NCI-H345 treated with DMSO at 0.1 percent for 48 hours (cell line): ENCODE measurements around the gene RBMS1.
"Not testable (repeated sequence)": the region's sequence is repeated elsewhere in the genome, so short reads cannot be mapped to it uniquely, and the experiment has no call there.

ENCODE experiments used
- DNase-seq: peaks from one replicate; lab custom pipeline; 2025; ENCODE audit not compliant: unreplicated experiment; lab: John Stamatoyannopoulos, UW

Gene RBMS1

DNA sequence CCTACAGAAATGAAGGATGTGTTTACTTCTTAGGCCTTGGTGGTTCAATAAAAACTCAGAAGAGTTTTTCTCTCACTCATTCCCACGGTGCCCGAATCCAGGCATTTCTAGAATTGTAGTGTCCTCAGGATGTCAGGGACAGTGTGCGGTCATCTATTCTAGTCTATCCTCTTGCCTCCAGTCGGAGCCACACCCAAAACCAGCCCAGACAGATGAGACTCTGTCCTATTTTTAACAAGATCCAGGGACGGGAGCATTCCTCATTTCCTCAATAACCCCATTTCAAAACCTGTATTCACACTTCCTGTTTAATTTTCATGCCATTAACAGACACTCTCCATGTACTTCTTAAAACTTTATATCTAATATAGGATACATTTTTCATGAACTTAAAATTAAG lies 11.6 kb upstream of the RBMS1 start:
- no peak for DNase-seq

DNA sequence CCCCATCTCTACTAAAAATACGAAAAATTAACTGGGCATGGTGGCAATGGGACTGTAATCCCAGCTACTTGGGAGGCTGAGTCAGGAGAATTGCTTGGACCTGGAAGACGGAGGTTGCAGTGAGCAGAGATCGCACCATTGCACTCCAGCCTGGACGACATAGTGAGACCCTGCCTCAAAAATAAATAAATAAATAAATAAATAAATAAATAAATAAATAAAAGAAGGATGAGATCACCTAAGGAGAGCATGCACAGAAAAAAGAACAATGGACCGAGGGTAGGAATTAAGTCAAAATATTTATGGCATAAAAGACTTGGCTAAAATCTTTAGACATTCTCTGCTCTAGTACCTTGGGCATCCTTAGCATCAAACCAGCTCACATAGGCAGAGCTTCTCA lies 8.9 kb upstream of the RBMS1 start:
- no peak for DNase-seq

DNA sequence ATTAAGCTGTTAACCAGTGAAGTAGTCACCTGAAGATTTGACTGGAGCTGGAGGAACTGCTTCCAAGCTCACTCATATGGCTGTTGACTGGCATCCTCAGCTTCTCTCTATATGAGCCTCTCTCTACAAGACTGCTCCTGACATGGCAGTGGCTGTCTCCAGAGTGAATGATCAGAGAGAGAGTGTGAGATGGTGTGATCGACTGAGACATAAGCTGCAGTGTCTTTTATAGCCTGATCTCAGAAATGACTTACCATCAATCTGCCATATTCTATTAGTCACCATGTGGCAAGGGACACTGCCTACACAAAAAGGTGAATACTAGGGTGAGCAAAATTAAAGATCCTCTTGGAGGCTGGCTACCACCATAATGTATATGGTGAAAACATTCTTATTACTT lies 7.8 kb upstream of the RBMS1 start:
- no peak for DNase-seq

DNA sequence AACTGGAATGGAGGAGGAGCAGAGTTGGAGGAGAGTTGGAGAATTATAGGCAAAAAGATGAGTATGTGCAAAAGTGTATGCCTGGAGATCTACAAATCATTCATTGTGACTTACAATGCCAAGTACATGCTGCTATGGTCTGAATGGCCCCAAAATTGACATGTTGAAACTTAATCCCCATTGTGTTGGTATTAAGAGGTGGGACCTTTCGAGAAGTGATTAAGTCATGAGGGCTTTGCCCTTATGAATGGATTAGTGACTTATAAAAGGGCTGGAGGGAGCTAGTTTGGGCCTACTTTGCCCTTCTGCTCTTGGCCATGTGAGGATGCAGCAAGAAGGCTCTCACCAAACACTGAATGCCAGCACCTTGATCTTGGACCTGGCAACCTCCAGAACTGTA lies 6.3 kb upstream of the RBMS1 start:
- DNase-seq: no peak

DNA sequence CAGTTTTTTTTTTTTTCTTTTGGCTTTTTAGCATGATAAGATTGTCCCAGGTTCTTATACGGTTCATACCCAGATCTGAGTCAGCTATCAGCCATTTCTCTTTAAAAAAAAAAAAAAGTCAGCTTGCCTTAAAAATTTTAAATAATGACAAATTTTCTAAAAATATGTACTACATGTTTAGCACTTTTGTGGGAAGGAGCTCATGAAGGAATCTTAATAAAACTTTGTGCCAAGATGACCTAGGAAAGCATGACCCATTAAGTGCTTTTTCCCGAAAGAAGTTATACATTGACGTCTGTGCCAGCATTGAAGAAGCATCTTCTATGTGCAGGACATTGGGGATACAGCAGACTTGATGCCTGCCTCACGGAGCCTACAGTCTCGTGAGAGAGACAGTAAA lies 4.5 kb upstream of the RBMS1 start:
- no peak for DNase-seq

DNA sequence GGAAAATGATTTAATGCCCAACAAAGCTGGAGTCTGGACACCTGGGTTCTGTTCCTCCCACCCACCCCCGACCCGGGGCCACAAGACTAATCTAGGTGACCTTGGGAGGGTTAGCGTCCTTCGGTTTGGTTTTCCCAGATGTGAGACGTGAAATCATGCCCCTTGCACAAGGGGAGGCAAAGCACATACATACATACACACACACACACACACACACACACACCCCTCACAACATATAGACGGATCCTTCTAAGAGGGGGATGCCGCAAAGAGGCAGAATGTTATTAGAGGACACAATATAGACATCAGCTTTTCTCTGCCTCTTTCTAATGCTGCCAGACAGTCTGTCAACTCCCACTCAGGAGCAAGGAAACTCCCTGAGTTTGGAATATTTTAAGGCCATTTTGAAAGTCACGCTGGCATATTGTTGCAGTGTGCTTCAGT lies 616 bp upstream of the RBMS1 start:
- peak; percentile 8 for DNase-seq

DNA sequence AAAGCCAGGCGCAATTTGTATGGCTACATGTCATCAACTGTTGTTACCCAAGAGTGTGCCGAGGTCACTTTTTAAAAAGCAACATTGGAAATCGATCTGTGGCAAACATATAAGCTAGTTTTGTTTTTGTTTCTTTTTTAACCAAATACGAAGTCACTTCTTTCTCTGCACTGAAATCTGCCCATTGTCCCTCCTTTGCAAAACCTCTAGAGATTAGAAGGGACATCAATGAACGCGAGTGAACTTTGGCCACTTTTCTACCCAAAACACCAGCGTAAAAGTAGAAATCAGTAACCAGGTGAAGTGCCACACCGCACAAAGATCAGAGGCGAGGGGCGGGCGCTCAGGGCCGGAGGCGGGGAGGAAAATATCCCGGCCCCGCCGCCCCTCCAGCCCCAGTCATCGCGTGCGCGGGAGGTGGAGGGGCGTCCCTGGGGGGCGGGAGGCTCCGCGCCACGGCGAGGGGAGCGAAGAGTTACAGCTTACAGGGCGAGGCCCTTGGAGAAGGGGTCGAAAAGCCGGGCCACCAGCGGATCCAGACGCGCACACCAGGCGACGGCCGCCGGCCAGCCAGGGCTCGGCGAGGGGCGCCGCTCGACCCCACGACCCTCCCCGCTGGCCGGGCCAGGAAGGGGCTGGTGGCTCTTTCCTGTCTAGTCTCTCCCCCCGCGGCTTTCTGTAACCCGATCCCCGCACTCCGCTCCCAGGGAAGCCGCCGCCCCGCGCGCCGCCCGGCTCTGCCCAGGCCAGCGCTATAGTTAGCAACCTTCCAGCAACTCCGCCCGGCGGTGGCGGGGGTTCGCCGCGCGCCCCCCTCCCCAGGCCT lies 993 bp downstream of the RBMS1 start:
- peak; percentile 19 for DNase-seq

DNA sequence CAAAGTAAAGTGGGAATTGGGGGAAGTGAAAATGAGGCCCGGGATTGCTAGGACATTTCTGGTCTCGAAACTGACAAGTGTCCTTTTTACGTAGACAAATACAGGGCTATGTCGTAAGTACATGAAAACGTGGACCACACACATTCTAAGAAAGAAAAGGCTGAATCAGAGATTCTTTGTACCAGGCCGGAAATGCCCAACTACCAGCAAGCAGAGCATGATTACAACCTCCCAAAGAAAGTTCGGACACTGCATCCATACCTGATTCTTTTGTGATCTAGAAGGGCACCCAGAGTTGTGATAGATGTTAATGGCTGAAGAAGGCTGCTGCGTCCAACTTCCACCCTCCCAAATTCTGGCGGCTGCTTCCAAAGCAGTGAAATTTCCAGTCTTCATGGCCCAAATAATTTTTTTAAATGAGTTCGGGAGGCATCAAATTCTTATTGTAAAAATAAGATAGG lies 1.7 kb downstream of the RBMS1 start:
- DNase-seq: no peak

DNA sequence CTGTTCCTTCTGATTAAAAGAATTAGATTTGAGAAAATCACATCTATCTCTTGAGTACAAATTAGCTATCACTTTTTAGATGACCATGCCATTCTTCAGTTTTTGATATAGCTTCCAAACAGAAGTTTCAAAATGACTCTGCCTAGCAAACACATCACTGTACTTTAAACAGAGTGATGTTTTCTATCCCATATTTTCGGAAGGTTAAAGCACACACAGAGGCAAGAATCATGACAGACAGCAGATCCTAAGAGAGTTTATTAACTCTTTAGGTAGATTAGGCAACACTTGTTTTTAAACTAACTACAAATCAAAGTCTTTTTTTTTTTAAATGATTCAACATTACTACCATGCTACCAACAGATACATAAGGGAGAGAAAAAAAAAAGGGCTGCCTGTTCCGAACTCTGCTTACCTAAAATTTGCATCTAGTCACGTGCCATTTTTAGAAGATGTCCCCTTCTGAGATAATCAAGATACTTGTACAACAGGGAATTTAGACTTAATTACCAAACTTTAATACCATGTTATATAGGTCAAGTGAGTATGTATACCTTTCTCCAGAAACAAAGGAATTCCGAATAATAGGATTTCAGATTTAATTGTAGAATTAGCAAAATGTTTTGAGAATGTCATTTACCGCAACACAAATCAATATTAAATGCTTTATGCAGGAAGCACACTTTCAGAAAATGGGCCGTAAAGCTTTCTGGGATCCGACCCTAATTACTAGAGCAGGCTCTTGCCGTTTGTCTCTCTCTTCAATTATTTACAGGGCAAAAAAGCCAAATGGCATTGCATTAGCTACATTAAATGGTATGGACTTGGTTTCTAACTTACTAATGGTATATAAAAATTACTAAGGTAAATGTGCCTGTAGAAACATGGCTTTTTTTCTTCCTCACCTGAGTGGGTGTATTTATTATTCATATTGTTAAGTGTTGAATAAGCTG lies 2.6 kb downstream of the RBMS1 start:
- DNase-seq: no peak

DNA sequence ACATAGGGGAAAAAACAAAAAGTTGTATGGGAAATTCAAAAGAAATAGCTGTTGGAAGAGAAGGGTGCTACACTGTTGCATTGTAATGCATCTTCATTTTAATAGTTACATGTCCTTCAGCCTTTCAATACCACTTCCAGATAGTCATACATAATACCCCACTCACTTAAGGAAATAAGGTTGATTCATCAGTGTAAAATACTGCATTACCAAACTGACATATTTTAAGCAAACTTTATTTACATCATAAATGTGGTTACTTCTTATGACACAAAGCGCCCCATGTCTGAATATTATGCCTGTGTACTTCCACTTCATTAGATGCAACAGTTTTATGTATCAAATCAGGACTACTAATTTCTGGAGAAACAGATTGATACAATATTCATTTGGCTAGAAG lies 4.5 kb downstream of the RBMS1 start:
- DNase-seq: no peak

DNA sequence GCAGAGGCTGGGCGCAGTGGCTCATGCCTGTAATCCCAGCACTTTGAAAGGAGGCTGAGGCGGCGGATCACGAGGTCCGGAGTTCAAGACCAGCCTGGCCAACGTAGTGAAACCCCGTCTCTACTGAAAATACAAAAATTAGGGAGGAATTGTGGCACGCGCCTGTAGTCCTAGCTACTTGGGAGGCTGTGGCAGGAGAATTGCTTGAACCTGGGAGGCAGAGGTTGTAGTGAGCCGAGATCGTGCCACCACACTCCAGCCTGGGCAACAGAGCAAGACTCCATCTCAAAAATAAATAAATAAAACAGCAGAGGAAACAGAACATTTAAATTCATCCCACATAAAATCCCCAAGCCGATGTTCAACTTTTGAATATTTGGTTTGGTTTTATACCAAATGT lies 5.3 kb downstream of the RBMS1 start:
- DNase-seq: not testable (repeated sequence)

DNA sequence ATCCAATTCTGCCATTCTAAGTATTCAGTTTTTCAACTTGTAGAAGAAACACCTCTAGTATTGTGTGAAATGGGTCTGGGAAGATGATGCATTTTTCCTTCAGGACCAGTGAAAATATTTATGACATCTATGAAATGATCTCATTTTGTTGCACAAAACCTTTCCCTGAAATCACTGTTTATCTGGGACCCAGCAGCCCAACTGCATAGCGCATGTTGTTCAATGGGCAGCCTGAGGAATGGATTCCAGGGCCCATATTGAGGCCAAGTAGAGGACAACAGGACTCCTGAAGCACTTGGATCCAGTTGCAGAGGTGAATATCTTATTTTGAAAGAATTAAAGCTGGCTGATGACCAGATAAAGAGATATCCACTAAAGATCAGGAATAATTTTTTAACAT lies 7.3 kb downstream of the RBMS1 start:
- DNase-seq: no peak

DNA sequence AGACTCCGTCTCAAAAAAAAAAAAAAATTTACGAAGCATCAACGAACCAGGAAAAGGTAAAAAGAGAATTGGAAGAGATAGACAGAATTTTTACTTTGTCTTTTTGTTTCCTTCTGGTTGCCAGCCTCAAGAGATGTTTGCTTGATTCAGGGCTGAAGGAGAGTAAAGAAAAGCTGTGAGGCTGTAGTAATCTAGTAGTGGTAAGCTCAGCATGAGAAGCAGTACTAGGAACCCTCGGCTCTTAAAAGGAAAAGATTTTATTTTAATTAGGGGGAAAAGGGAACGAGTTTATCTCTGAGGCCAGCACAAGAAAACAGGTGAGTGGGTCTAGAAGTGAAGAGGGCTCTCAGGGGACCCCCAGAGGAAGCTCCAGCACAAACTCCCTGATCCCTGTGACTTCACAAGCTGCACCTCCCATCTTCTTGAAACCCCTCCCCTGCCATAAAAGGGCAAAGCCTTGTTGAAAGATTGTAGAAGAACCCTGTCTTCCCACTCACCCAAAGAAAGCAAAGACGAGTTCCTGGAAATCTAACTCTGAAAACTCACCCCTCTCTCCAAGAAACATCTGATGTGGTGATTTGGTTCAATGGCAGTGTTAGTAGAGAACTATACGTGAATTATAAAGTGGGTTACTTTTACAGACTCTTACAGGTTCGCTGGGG lies 8.6 kb downstream of the RBMS1 start:
- DNase-seq: no peak

DNA sequence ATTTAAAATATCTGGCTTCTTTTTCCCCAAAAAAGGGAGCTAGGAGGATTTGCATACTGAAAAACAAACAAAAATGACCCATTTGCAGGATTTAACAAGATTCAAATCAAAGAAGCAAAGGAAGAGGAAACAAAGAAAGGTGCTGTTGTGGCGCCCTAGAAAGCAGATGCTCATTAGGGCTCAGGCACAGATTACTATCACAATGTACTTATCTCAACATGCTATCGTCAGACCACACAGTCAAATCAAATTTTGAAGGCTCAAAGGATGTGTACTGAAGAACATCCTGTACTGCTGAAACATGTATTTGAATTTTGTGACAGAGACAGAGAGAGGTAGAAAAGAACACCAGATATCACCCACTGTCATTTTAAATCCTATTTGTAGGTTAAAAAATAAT lies 10.9 kb downstream of the RBMS1 start:
- no peak for DNase-seq

DNA sequence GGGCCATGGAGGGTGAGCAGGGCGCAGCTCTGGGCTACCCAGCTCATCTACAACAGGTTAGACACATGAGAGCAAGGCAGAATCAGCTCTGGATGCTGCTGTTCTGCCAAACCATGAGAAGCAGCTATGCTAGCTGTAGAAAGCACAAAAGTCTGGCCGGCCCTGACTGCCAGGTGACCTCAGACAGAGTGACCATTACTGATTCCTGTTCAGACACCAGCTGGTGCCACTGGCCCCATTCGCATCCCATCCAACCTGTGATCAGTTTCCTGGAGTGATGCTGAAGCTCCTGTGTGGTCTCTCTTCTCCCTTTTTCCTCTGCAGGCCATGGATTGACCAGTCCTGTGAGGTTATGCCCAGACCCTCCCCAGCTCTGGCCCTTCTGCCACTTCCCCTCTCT lies 14.3 kb downstream of the RBMS1 start:
- DNase-seq: no peak

DNA sequence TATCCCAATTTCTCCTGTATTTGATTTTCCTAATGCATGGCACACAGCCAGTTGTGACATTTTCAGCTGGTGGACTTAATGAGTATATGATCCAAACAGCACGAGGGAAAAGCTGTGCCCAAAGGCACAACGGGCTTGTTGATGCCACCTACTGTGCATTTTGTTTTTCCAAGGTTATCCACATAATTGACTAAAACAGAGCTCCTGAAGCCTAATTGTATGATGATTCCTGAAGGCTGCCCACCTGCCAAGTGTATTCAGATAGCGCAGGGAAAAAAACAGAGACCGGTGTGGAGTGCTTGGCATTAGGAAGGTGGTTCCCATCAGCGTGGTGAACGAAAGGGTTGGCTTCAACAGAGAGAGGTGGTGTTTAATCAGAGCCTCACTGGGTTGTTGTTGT lies 14.9 kb downstream of the RBMS1 start:
- DNase-seq: peak; percentile 51

DNA sequence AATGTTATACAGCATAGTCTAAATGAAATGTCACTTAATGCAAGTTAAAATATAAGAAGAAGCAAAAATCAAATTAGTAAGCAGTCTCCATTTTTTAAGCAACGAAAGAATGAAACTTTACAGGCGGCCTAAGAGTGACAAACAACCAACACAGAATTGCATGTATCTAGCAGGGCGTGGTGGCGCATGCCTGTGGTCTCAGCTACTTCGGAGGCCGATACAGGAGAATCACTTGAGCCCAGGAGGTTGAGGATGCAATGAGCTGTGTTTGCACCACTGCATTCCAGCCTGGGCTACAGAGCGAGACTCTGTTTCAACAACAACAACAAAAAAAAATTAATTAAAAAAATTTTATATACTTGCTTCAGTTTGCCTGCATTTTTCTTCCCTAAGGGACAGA lies 16.6 kb downstream of the RBMS1 start:
- no peak for DNase-seq

DNA sequence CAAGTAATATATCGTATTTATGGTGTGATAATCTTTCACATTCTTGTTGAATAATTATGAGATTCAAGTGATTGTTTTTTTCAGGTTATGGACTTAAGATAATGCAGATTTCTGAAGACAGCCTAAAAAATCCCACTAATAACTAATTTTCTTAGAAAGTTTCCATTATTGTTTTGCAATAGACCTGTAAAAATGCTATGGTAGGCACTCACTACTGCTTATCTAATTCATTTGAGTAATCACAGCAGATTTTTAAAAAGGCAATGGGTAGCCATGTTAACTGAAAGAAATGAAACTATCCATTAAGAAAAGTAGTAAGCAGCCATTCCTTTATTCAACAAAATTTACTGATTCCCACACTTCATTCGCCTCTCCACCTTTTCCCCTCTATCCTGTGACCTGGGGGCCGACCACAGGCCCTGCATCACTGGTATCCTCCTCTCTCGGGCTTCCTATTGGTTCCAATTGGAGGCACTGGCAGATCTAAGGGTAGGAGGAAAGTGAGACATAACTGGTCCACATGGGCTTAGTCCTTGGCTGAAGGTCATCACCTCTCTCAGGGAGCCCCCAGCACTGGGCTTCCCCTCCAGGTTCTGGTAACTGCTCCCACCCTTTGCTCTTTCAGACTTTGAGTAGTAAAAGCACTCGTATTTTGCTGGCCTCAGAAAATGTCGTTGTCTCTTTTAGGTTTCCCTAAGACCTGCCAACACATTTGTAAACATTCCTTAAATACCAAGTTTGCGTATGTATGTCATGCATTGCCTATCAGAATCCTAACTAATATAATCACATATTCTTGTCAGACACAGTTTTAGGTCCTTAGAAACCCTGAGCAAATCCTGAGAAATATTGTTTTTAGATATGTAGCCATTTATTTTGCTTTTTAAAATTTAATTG lies 18.5 kb downstream of the RBMS1 start:
- no peak for DNase-seq

DNA sequence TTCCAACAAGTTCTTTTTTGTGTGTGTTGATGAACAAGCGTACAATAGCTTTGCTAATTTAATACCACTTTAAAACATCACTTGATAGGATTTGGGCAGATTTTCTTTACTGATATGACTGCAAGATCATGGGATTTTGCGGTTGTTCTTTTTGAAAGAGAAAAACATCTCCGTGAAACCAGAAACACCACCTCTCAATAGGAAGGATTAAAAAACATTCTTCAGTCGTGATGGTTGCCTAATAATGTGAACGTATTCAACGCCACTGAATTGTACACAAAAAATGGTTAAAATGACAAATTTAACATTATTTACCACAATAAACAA lies 19.3 kb downstream of the RBMS1 start:
- DNase-seq: no peak

DNA sequence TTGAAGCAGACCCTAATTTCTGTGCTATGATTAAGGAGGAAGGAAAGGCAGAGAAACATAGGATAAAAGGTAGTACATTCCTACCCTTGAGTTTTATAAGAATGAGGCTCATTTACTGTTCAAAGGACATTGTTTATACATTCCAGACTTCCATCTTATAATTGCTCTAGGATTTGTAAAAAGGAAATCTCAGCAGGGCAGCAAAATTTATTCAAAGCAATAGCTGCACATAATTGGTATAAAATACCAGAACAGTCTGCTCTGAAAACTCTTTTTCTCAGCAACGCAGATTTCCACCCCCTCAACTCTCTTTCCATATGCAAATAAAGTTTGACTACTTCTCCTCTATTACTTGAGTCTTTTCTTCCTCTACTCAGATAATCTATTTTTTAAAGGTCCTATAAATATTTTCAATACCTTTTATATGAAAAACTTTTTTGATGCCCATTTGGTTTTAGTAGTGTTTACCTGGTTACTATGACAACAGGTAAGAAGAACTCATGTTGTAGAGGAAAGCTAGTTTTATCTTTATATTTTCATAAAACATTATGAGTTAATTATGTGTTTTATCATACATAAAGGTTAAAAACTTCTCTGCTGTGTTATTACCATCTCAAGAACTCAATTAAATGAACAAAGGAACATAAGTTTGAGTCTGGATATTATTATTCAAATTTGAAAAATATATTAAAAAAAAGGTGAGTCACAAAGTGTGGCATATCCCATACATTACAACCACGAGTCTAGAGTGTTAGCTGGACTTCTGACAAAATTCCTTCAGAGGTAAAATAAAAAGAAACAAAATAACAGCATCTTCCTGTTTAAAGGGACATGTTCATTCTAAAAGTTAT lies 19.9 kb downstream of the RBMS1 start:
- DNase-seq: no peak
